GM23248 (cell line): Measurements from ENCODE around the gene TFIP11.

Experiments
- EZH2 ChIP-seq: fragments of 200-600 bp; sonication (generic); IDR thresholded peaks from 2 replicates; pipeline ENCODE4 v1.6.1; 2018; ENCODE audit warnings: antibody characterized with exemption, mild to moderate bottlenecking; ENCODE audit not compliant: insufficient read depth, poor library complexity, severe bottlenecking
- EZH2phosphoT487 ChIP-seq: fragments of 200-600 bp; sonication (generic); IDR thresholded peaks from 2 replicates; pipeline ENCODE4 v1.6.1; 2018; ENCODE audit warnings: antibody characterized with exemption, moderate library complexity, mild to moderate bottlenecking, low read depth; ENCODE audit not compliant: insufficient read depth

- TF ChIP-seq EZH2 (no peak), EZH2phosphoT487 (no peak)
Observed at GRCh38 chr22:26502688-26503561, 9.3 kb downstream of the TFIP11 start.
